Measurements from ENCODE around the gene TSPYL4. TPM values are rescaled to one million over a fixed set of nuclear protein-coding genes. Genes with fewer than 3 reads are reported as not detected.

Gene TSPYL4
- total RNA-seq, 1 experiment from 2014 or later: 15.3 TPM

DNA sequence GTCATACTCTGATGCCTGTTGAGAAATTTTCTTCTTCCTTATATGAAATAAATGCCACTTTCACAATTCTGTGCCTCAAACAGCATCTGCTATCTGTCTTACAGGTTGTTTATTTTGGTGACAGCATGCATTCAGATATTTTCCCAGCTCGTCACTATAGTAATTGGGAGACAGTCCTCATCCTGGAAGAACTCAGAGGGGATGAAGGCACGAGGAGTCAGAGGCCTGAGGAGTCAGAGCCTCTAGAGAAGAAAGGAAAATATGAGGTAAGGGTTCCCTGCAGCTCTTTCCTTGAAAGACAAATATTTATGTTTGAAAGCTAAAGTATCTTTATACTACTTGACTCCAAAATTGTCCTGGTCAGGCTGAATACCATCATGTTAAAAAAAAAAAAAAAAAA, 15.8 kb downstream of the TSPYL4 start:
- TF ChIP-seq, protein P1, sequence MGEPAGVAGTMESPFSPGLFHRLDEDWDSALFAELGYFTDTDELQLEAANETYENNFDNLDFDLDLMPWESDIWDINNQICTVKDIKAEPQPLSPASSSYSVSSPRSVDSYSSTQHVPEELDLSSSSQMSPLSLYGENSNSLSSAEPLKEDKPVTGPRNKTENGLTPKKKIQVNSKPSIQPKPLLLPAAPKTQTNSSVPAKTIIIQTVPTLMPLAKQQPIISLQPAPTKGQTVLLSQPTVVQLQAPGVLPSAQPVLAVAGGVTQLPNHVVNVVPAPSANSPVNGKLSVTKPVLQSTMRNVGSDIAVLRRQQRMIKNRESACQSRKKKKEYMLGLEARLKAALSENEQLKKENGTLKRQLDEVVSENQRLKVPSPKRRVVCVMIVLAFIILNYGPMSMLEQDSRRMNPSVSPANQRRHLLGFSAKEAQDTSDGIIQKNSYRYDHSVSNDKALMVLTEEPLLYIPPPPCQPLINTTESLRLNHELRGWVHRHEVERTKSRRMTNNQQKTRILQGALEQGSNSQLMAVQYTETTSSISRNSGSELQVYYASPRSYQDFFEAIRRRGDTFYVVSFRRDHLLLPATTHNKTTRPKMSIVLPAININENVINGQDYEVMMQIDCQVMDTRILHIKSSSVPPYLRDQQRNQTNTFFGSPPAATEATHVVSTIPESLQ (CRISPR knock-in tag; IDR thresholded peaks at IDR 0.05): no peak
- TF ChIP-seq, protein P2, sequence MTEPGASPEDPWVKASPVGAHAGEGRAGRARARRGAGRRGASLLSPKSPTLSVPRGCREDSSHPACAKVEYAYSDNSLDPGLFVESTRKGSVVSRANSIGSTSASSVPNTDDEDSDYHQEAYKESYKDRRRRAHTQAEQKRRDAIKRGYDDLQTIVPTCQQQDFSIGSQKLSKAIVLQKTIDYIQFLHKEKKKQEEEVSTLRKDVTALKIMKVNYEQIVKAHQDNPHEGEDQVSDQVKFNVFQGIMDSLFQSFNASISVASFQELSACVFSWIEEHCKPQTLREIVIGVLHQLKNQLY (CRISPR knock-in tag; IDR thresholded peaks at IDR 0.05): no peak
- TF ChIP-seq GRHL2 (CRISPR knock-in tag; IDR thresholded peaks at IDR 0.05; ENCODE audit: insufficient replicate concordance, severe bottlenecking) (no peak), CREB1 (CRISPR knock-in tag; IDR thresholded peaks at IDR 0.05) (no peak), KAT7 (CRISPR knock-in tag; IDR thresholded peaks at IDR 0.05; ENCODE audit: borderline replicate concordance) (no peak), TEAD4 (CRISPR knock-in tag; IDR thresholded peaks at IDR 0.05) (no peak), IRF2 (CRISPR knock-in tag; IDR thresholded peaks at IDR 0.05; ENCODE audit: borderline replicate concordance, low read depth) (no peak), HMGA2 (CRISPR knock-in tag; IDR thresholded peaks at IDR 0.05) (no peak)
- TF ChIP-seq, protein P3, sequence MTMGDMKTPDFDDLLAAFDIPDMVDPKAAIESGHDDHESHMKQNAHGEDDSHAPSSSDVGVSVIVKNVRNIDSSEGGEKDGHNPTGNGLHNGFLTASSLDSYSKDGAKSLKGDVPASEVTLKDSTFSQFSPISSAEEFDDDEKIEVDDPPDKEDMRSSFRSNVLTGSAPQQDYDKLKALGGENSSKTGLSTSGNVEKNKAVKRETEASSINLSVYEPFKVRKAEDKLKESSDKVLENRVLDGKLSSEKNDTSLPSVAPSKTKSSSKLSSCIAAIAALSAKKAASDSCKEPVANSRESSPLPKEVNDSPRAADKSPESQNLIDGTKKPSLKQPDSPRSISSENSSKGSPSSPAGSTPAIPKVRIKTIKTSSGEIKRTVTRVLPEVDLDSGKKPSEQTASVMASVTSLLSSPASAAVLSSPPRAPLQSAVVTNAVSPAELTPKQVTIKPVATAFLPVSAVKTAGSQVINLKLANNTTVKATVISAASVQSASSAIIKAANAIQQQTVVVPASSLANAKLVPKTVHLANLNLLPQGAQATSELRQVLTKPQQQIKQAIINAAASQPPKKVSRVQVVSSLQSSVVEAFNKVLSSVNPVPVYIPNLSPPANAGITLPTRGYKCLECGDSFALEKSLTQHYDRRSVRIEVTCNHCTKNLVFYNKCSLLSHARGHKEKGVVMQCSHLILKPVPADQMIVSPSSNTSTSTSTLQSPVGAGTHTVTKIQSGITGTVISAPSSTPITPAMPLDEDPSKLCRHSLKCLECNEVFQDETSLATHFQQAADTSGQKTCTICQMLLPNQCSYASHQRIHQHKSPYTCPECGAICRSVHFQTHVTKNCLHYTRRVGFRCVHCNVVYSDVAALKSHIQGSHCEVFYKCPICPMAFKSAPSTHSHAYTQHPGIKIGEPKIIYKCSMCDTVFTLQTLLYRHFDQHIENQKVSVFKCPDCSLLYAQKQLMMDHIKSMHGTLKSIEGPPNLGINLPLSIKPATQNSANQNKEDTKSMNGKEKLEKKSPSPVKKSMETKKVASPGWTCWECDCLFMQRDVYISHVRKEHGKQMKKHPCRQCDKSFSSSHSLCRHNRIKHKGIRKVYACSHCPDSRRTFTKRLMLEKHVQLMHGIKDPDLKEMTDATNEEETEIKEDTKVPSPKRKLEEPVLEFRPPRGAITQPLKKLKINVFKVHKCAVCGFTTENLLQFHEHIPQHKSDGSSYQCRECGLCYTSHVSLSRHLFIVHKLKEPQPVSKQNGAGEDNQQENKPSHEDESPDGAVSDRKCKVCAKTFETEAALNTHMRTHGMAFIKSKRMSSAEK (CRISPR knock-in tag; IDR thresholded peaks at IDR 0.05; ENCODE audit: borderline replicate concordance): no peak
- no peak for DNase-seq (ENCODE audit: low spot score)
- POLR2A ChIA-PET: no interaction called here
- Mint-ChIP-seq H3K36me3 (peaks cover 15% of the 10 kb centered on the region), H3K4me1 (no peaks in the 10 kb centered on the region), H3K27ac (no peak overlapping the region), H3K9me3 (peaks cover 4% of the 10 kb centered on the region; the same call in 1 of the 2 replicates), H3K4me3 (no peak overlapping the region), H3K27me3 (ENCODE audit: low read depth) (no peaks in the 10 kb centered on the region)
- CTCF ChIA-PET: interaction anchor here (0.6 kb wide), 1 partner anchor 297 kb away, joined by 3 read pairs; no protein-coding TSS in a partner anchor
- no peak for ATAC-seq

DNA sequence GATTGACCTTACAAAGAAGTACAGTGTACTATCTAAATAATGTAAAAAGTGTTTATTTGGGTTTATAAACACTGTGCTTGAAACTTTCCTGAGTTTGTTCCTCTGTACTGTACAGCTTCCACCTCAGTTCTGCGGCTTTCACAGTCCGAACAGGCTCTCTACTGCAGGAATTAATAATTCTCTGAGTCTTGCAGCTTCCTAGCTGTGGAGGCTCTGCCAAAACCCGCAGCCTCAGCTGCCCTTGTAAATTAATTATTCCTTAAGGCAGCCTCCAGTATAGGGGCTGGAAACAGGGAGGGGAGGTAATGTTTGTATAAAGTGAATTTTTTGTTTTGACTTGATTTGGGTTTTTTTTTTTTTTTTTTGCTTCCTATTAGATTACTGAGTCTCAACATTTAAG, 19.2 kb downstream of the TSPYL4 start:
- H3K27me3 Mint-ChIP-seq (ENCODE audit: low read depth): no peaks in the 10 kb centered on the region
- no peaks in the 10 kb centered on the region for H3K9me3 Mint-ChIP-seq
- CTCF ChIA-PET: no interaction called here
- no peak overlapping the region for H3K27ac Mint-ChIP-seq
- H3K4me1 Mint-ChIP-seq: 0 out of 2 replicates have a peak, but pooled peaks cover 1% of the 10 kb centered on the region
- DNase-seq (ENCODE audit: low spot score) (no peak), ATAC-seq (no peak)
- H3K36me3 Mint-ChIP-seq: peaks cover 7% of the 10 kb centered on the region
- POLR2A ChIA-PET: no interaction called here
- H3K4me3 Mint-ChIP-seq: no peak overlapping the region
- TF ChIP-seq SP1 (CRISPR knock-in tag; conservative IDR thresholded peaks at IDR 0.05): no peak
- no peak for TF ChIP-seq CDX4 (CRISPR knock-in tag; IDR thresholded peaks at IDR 0.05; ENCODE audit: borderline replicate concordance)
- TF ChIP-seq, protein P4, sequence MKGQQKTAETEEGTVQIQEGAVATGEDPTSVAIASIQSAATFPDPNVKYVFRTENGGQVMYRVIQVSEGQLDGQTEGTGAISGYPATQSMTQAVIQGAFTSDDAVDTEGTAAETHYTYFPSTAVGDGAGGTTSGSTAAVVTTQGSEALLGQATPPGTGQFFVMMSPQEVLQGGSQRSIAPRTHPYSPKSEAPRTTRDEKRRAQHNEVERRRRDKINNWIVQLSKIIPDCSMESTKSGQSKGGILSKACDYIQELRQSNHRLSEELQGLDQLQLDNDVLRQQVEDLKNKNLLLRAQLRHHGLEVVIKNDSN (CRISPR knock-in tag; IDR thresholded peaks at IDR 0.05): no peak
- no peak for TF ChIP-seq ATF1 (CRISPR knock-in tag; IDR thresholded peaks at IDR 0.05)
- no peak for TF ChIP-seq MAX (CRISPR knock-in tag; IDR thresholded peaks at IDR 0.05)
- TF ChIP-seq JAZF1 (CRISPR knock-in tag; IDR thresholded peaks at IDR 0.05): no peak
- no peak for TF ChIP-seq FOXJ3 (CRISPR knock-in tag; IDR thresholded peaks at IDR 0.05; ENCODE audit: borderline replicate concordance)
- no peak for TF ChIP-seq SMAD4 (CRISPR knock-in tag; IDR thresholded peaks at IDR 0.05)
- TF ChIP-seq, protein P5, sequence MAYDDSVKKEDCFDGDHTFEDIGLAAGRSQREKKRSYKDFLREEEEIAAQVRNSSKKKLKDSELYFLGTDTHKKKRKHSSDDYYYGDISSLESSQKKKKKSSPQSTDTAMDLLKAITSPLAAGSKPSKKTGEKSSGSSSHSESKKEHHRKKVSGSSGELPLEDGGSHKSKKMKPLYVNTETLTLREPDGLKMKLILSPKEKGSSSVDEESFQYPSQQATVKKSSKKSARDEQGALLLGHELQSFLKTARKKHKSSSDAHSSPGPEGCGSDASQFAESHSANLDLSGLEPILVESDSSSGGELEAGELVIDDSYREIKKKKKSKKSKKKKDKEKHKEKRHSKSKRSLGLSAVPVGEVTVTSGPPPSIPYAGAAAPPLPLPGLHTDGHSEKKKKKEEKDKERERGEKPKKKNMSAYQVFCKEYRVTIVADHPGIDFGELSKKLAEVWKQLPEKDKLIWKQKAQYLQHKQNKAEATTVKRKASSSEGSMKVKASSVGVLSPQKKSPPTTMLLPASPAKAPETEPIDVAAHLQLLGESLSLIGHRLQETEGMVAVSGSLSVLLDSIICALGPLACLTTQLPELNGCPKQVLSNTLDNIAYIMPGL (CRISPR knock-in tag; IDR thresholded peaks at IDR 0.05): no peak
- TF ChIP-seq, protein P6, sequence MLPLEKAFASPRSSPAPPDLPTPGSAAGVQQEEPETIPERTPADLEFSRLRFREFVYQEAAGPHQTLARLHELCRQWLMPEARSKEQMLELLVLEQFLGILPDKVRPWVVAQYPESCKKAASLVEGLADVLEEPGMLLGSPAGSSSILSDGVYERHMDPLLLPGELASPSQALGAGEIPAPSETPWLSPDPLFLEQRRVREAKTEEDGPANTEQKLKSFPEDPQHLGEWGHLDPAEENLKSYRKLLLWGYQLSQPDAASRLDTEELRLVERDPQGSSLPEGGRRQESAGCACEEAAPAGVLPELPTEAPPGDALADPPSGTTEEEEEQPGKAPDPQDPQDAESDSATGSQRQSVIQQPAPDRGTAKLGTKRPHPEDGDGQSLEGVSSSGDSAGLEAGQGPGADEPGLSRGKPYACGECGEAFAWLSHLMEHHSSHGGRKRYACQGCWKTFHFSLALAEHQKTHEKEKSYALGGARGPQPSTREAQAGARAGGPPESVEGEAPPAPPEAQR (CRISPR knock-in tag; IDR thresholded peaks at IDR 0.05): no peak
- TF ChIP-seq, protein P7, sequence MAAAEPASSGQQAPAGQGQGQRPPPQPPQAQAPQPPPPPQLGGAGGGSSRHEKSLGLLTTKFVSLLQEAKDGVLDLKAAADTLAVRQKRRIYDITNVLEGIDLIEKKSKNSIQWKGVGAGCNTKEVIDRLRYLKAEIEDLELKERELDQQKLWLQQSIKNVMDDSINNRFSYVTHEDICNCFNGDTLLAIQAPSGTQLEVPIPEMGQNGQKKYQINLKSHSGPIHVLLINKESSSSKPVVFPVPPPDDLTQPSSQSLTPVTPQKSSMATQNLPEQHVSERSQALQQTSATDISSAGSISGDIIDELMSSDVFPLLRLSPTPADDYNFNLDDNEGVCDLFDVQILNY (CRISPR knock-in tag; IDR thresholded peaks at IDR 0.05): no peak
- TF ChIP-seq NFE2L1 (CRISPR knock-in tag; IDR thresholded peaks at IDR 0.05): no peak
- TF ChIP-seq NR3C1 (CRISPR knock-in tag; conservative IDR thresholded peaks at IDR 0.05; ENCODE audit: low read depth): no peak
- no peak for TF ChIP-seq MYBL2 (CRISPR knock-in tag; IDR thresholded peaks at IDR 0.05)
- TF ChIP-seq RORB (CRISPR knock-in tag; IDR thresholded peaks at IDR 0.05): no peak
